Trophoblast cell (in vitro differentiated cells and primary cell): ENCODE data around the gene OSCP1.

ENCODE experiments used
- DNase-seq, 2 donors: peaks; one replicate each; pipeline ENCODE4 v3.0.0-alpha.2; 2016
- H2AFZ ChIP-seq: 2 replicates; pipeline ENCODE4 v1.6.1; 2013; ENCODE audit warnings: low read length, moderate library complexity, mild to moderate bottlenecking; ENCODE audit not compliant: insufficient read depth, poor library complexity
- H2AK5ac ChIP-seq: 2 replicates; pipeline ENCODE4 v1.6.1; 2013; ENCODE audit warnings: mild to moderate bottlenecking, low read length
- H2BK120ac ChIP-seq: 2 replicates; pipeline ENCODE4 v1.6.1; 2013; ENCODE audit warnings: low read length, mild to moderate bottlenecking, moderate library complexity; ENCODE audit not compliant: insufficient read depth, poor library complexity
- H2BK12ac ChIP-seq: 2 replicates; pipeline ENCODE4 v1.6.1; 2013; ENCODE audit warnings: mild to moderate bottlenecking, low read length, moderate library complexity
- H2BK5ac ChIP-seq: 2 replicates; pipeline ENCODE4 v1.6.1; 2013; ENCODE audit warnings: low read length, low read depth, moderate library complexity, mild to moderate bottlenecking; ENCODE audit not compliant: poor library complexity
- H3K14ac ChIP-seq: 2 replicates; pipeline ENCODE4 v1.6.1; 2013; ENCODE audit warnings: mild to moderate bottlenecking, low read length
- H3K18ac ChIP-seq: 2 replicates; pipeline ENCODE4 v1.6.1; 2013; ENCODE audit warnings: mild to moderate bottlenecking, low read length
- H3K23ac ChIP-seq: 2 replicates; pipeline ENCODE4 v1.6.1; 2013; ENCODE audit warnings: low read length
- H3K27ac ChIP-seq: 2 replicates; pipeline ENCODE4 v1.5.1; 2013; ENCODE audit warnings: low read depth, mild to moderate bottlenecking, inconsistent platforms, low read length, moderate library complexity
- H3K27me3 ChIP-seq: 2 replicates; pipeline ENCODE4 v1.6.1; 2013; ENCODE audit warnings: inconsistent platforms, mild to moderate bottlenecking, low read length, moderate library complexity; ENCODE audit not compliant: insufficient read depth
- H3K36me3 ChIP-seq, 2 experiments: 1 replicate in 1 of 2; 2 replicates in 1 of 2; pipeline ENCODE4 v1.6.1; 2013; ENCODE audit warnings: low read length in 2 of 2, mild to moderate bottlenecking in 2 of 2, moderate library complexity in 1 of 2; ENCODE audit not compliant: insufficient read depth in 2 of 2, control insufficient read depth in 1 of 2
- H3K4ac ChIP-seq: 2 replicates; pipeline ENCODE4 v1.6.1; 2013; ENCODE audit warnings: low read depth, mild to moderate bottlenecking, low read length, moderate library complexity
- H3K4me1 ChIP-seq, 2 experiments: 1 replicate in 1 of 2; 2 replicates in 1 of 2; pipeline ENCODE4 v1.6.1; 2013; ENCODE audit warnings: low read length in 2 of 2, mild to moderate bottlenecking in 2 of 2, moderate library complexity in 1 of 2; ENCODE audit not compliant: insufficient read depth in 2 of 2, control insufficient read depth in 1 of 2
- H3K4me2 ChIP-seq: 2 replicates; pipeline ENCODE4 v1.6.1; 2013; ENCODE audit warnings: inconsistent platforms, mild to moderate bottlenecking, low read length, moderate library complexity
- H3K4me3 ChIP-seq: 2 replicates; pipeline ENCODE4 v1.5.1; 2013; ENCODE audit warnings: mild to moderate bottlenecking, low read depth, low read length, inconsistent platforms
- H3K79me1 ChIP-seq: one replicate; pipeline ENCODE4 v1.6.1; 2013; ENCODE audit warnings: low read length
- H3K79me2 ChIP-seq: 2 replicates; pipeline ENCODE4 v1.6.1; 2013; ENCODE audit warnings: low read length, mild to moderate bottlenecking; ENCODE audit not compliant: control insufficient read depth, insufficient read depth, poor library complexity
- H3K9ac ChIP-seq: 2 replicates; pipeline ENCODE4 v1.6.1; 2013; ENCODE audit warnings: mild to moderate bottlenecking, low read length
- H3K9me3 ChIP-seq: 2 replicates; pipeline ENCODE4 v1.6.1; 2013; ENCODE audit warnings: low read depth, mild to moderate bottlenecking, control low read depth, inconsistent platforms, low read length; ENCODE audit not compliant: insufficient read depth
- H4K12ac ChIP-seq: 2 replicates; pipeline ENCODE4 v1.6.1; 2013; ENCODE audit warnings: low read depth, mild to moderate bottlenecking, low read length, moderate library complexity
- H4K8ac ChIP-seq: 2 replicates; pipeline ENCODE4 v1.6.1; 2013; ENCODE audit warnings: low read depth, mild to moderate bottlenecking, low read length, moderate library complexity
- H4K91ac ChIP-seq: one replicate; pipeline ENCODE4 v1.6.1; 2013; ENCODE audit warnings: low read depth, mild to moderate bottlenecking, low read length, moderate library complexity
- WGBS: extraction: QIAGEN DNeasy Blood & Tissue Kit; methylation state at CpG from one replicate; pipeline ENCODE4 v1.1.7; 2013; ENCODE audit warnings: missing lambda C conversion rate; ENCODE audit not compliant: insufficient read length, insufficient coverage; ENCODE audit errors: extremely low coverage; 5-methylcytosine and 5-hydroxymethylcytosine counted together

OSCP1 gene

GRCh38 chr1:36390411-36390810 is 59.8 kb downstream of the OSCP1 start:
- Histone ChIP-seq H4K91ac (no peak overlapping the region), H3K4me2 (no peak overlapping the region), H2AFZ (no peak overlapping the region), H3K36me3 (peaks cover 26 to 32% of the 10 kb centered on the region in 2 experiments), H2AK5ac (no peak overlapping the region), H3K18ac (no peak overlapping the region), H3K79me2 (peaks cover 7% of the 10 kb centered on the region), H3K14ac (no peak overlapping the region), H3K27ac (no peak overlapping the region), H2BK5ac (no peak overlapping the region), H3K9me3 (peaks cover 3% of the 10 kb centered on the region), H2BK12ac (no peak overlapping the region), H3K4me3 (no peak overlapping the region), H3K79me1 (peaks cover 15% of the 10 kb centered on the region), H3K27me3 (no peaks in the 10 kb centered on the region), H3K23ac (no peak overlapping the region), H4K12ac (no peak overlapping the region), H3K4ac (no peak overlapping the region), H2BK120ac (no peak overlapping the region), H3K4me1 (peaks cover 13 to 14% of the 10 kb centered on the region in 2 experiments), H3K9ac (no peak overlapping the region), H4K8ac (no peak overlapping the region)
- no CpG with 5 or more reads among the region's 2 CpGs for WGBS
- no peak for DNase-seq

DNA sequence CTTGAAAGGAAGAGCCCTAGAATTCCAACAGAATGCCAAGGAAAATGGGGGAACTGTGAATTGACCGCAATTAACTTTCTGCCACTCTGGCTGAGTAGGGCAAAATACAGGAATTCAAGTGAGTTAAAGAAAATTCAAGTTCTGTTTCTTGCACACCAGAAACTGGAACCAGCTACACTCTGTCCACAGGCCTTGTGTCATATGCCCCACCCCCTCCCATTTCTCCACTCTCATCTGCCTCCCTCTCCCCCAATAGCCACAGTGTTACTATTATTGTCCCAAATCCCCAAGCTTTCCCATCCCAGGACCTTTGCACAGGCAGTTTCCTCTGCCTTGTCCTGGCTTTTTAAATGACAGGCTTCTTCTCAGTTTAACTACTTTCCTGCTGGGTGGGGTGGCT is 60.3 kb downstream of the OSCP1 start:
- Histone ChIP-seq H4K12ac (no peak overlapping the region), H2AK5ac (no peak overlapping the region), H3K4ac (no peak overlapping the region), H3K4me1 (peaks cover 13 to 14% of the 10 kb centered on the region in 2 experiments), H3K4me3 (no peak overlapping the region), H3K79me2 (peaks cover 10% of the 10 kb centered on the region), H3K9me3 (peaks cover 3% of the 10 kb centered on the region), H3K27ac (no peak overlapping the region), H4K8ac (no peak overlapping the region), H3K9ac (no peak overlapping the region), H3K23ac (no peak overlapping the region), H3K27me3 (no peaks in the 10 kb centered on the region), H3K36me3 (peaks cover 26 to 32% of the 10 kb centered on the region in 2 experiments), H2BK12ac (no peak overlapping the region), H3K4me2 (no peak overlapping the region), H3K79me1 (peaks cover 19% of the 10 kb centered on the region), H2BK5ac (no peak overlapping the region), H3K18ac (no peak overlapping the region), H2AFZ (no peak overlapping the region), H3K14ac (no peak overlapping the region), H4K91ac (no peak overlapping the region), H2BK120ac (no peak overlapping the region)
- DNase-seq, result no peak
- WGBS, result no CpG with 5 or more reads among the region's 1 CpG

DNA sequence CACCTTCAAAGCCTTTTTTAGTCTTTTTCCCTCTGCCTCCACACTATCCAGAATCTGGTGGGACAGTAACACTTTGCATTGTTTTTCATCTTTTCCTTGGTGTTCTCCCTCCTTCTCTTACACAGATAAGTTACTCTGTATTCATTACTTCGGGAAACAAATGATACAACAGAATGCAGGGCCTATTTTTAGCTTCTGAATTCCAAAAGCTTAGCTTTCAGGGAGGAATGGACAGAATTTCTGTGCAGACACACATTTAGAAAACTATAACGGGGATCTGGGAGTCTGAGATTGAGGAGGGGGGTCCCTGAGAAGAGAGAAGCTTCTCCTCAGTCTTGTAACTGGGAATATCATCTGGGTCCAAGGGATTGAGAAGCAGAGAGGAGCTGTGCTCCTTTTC is 61.0 kb downstream of the OSCP1 start:
- no CpG with 5 or more reads among the region's 2 CpGs for WGBS
- no peak overlapping the region for H3K14ac ChIP-seq
- H2AFZ ChIP-seq, result no peak overlapping the region
- H3K27ac ChIP-seq, result no peak overlapping the region
- H3K36me3 ChIP-seq, result peaks cover 26 to 32% of the 10 kb centered on the region in 2 experiments
- no peak overlapping the region for H3K4me2 ChIP-seq
- no peak overlapping the region for H3K4ac ChIP-seq
- no peak overlapping the region for H4K8ac ChIP-seq
- DNase-seq, result no peak
- H2BK12ac ChIP-seq, result no peak overlapping the region
- no peak overlapping the region for H3K23ac ChIP-seq
- peaks cover 20% of the 10 kb centered on the region for H3K79me1 ChIP-seq
- H2BK5ac ChIP-seq, result no peak overlapping the region
- H3K9ac ChIP-seq, result no peak overlapping the region
- no peak overlapping the region for H3K4me3 ChIP-seq
- no peak overlapping the region for H4K12ac ChIP-seq
- H3K27me3 ChIP-seq, result no peaks in the 10 kb centered on the region
- H2AK5ac ChIP-seq, result no peak overlapping the region
- H3K79me2 ChIP-seq, result peaks cover 10% of the 10 kb centered on the region
- peaks cover 3% of the 10 kb centered on the region for H3K9me3 ChIP-seq
- no peak overlapping the region for H3K18ac ChIP-seq
- no peak overlapping the region for H4K91ac ChIP-seq
- H3K4me1 ChIP-seq, result peaks cover 14 to 17% of the 10 kb centered on the region in 2 experiments
- H2BK120ac ChIP-seq, result no peak overlapping the region

DNA sequence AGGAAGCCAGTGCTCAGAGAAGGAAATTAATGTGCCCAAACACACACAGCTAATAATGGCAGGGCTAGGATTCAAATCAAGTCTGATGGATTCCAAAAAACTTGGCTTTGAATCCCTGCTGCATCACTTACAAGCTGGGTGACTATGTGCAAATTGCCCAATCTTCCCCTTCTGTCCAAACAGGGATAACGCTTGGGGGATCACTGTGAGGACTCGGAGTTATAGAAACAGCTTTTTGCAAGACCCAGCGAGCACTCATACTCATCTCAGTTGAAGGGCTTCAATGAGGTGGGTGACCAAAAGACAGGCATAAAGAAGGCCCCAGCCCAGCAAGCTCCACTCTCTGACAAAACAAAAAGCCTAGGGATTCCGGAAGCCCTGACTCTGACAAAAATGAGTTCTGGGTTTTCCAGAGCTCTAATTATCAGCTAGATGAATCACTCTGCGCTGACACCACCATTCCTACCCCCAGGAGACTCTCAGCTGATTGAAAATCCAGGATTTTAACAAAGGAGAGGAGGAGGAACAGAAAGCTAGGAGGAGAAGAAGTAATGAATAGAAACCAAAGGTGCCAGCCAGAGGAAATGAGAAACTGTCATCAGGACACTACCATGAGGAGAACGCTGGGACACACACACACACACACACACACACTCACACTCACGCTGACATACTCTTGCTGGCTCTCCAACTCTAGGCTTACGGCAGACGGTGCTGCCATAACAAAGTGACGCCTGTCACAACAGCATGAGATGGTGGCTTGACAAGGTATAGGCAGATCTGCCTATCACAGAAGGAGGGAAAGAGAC is 62.9 kb downstream of the OSCP1 start:
- no peaks in the 10 kb centered on the region for H3K9me3 ChIP-seq
- no peak overlapping the region for H3K23ac ChIP-seq
- peak overlapping the region; percentile 71 for H4K8ac ChIP-seq
- no peak overlapping the region for H3K4me3 ChIP-seq
- H3K27ac ChIP-seq, result peak overlapping the region; percentile 95
- peak overlapping the region; percentile 80 for H2BK120ac ChIP-seq
- H2BK5ac ChIP-seq, result peak overlapping the region; percentile 69
- DNase-seq, result peak; percentile 77 to 88
- H3K14ac ChIP-seq, result peak overlapping the region; percentile 68
- peak overlapping the region; percentile 84 for H3K18ac ChIP-seq
- no peak overlapping the region for H3K4ac ChIP-seq
- H3K36me3 ChIP-seq, result peaks cover 12 to 18% of the 10 kb centered on the region in 2 experiments
- H3K27me3 ChIP-seq, result no peaks in the 10 kb centered on the region
- peak overlapping the region; percentile 88 for H2BK12ac ChIP-seq
- peaks cover 14% of the 10 kb centered on the region for H3K79me2 ChIP-seq
- peak overlapping the region; percentile 80 for H3K4me2 ChIP-seq
- peaks cover 14 to 17% of the 10 kb centered on the region in 2 experiments for H3K4me1 ChIP-seq
- WGBS, result no CpG with 5 or more reads among the region's 10 CpGs
- H2AFZ ChIP-seq, result peak overlapping the region; percentile 38
- no peak overlapping the region for H3K9ac ChIP-seq
- peaks cover 20% of the 10 kb centered on the region for H3K79me1 ChIP-seq
- H4K91ac ChIP-seq, result peak overlapping the region; percentile 84
- peak overlapping the region; percentile 76 for H4K12ac ChIP-seq
- peak overlapping the region; percentile 28 for H2AK5ac ChIP-seq
